Upper lobe of right lung (tissue), 1 donor: ENCODE results near the gene DAPK2. TPM values are rescaled to one million over a fixed set of nuclear protein-coding genes. Genes with fewer than 3 reads are reported as not detected.

ENCODE experiments used
- ATAC-seq: fragments of 200-7000 bp; cut with Tn5 transposase; one replicate; pipeline ENCODE4 v1.9.1; 2020; ENCODE audit warnings: mild to moderate bottlenecking, moderate library complexity
- DNase-seq: peaks from one replicate; pipeline ENCODE4 v3.0.0-alpha.2; 2020
- H3K27ac ChIP-seq: fragments of 200-600 bp; one replicate; pipeline ENCODE4 v1.8.0; 2022
- H3K27me3 ChIP-seq: fragments of 200-600 bp; one replicate; pipeline ENCODE4 v1.8.0; 2022; ENCODE audit warnings: mild to moderate bottlenecking
- H3K36me3 ChIP-seq: fragments of 200-600 bp; one replicate; pipeline ENCODE4 v1.8.0; 2022
- H3K4me1 ChIP-seq: fragments of 200-600 bp; one replicate; pipeline ENCODE4 v1.8.0; 2022
- H3K4me3 ChIP-seq: fragments of 200-600 bp; one replicate; pipeline ENCODE4 v1.8.0; 2022; ENCODE audit warnings: mild to moderate bottlenecking
- H3K9me3 ChIP-seq: fragments of 200-600 bp; one replicate; pipeline ENCODE4 v1.8.0; 2022
- CTCF ChIP-seq: fragments of 200-600 bp; IDR thresholded peaks from one replicate; pipeline ENCODE4 v1.8.0; 2022; ENCODE audit warnings: antibody characterized with exemption
- intact Hi-C: fragments of 100-400 bp; cut with DNase I; formaldehyde crosslinking; loops from one replicate; pipeline ENCODE4 v1.11.0; 2022
- total RNA-seq: library from RNA; stranded (reverse); fragmentation: NEBNext Ultra II Directional; extraction: Animal tissue kit (Norgen Biotek cat#: 25700); gene quantifications from one replicate; pipeline ENCODE4 v1.2.1, GENCODE V29; 2021
- donor health status: DM: no; HTN: yes; CAD: no; lungs with severe emphysema.

Gene DAPK2
- total RNA-seq, 1 donor from 2014 or later, result 73.3 TPM

DNA sequence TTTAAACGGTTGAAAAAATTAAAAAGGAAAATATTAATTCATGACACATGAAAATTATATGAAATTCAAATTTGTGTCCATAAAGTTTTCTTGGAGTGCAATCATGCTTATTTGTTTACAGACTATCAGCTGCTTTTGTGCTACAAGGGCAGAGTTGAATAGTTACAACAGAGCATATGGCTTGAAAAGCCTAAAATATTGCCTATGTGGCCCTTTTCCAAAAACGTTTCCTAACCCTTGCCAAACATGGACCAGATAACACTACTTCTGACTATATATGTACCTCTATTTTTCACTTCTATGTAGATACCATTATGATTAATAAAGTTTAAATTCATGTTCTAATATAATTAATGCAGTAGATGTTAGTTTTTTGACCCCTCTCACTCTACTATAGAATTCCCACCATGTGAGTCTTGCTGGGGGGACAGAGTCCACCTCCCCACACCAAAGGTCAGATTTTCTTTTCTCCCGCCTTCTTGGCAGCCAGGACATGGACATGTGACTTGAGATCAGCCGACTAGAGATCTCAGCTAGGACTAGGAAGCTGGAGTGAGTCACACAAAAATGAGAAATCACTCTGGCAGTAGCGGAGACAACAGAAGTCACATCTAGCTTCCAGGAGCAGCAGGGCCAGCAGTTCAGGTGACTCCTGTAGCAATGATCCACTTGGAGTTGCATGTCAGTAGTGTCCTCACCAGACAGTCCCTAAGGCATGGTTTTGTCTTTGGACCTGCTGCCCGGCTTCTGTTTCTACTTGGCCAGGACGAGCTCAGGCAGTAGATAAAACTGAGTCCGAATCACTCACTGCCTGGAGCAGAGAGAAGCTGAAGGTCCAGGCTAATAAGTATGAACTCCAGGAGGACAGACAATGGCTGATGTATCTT, 24.9 kb upstream of the DAPK2 start:
- intact Hi-C loops, result no loop called here
- Histone ChIP-seq H3K9me3 (no peaks in the 10 kb centered on the region), H3K27me3 (no peaks in the 10 kb centered on the region), H3K27ac (peak overlapping the region; percentile 72), H3K36me3 (peaks cover 8% of the 10 kb centered on the region), H3K4me3 (no peak overlapping the region), H3K4me1 (peaks cover 26% of the 10 kb centered on the region)
- no peak for DNase-seq
- ATAC-seq, result peak; percentile 78
- TF ChIP-seq CTCF, result no peak

GRCh38 chr15:64070106-64070505, 23.8 kb upstream of the DAPK2 start:
- no peak overlapping the region for H3K4me3 ChIP-seq
- no peak for DNase-seq
- ATAC-seq, result no peak
- peak overlapping the region; percentile 52 for H3K27ac ChIP-seq
- no peak for TF ChIP-seq CTCF
- intact Hi-C loops, result no loop called here
- no peaks in the 10 kb centered on the region for H3K27me3 ChIP-seq
- H3K4me1 ChIP-seq, result peaks cover 26% of the 10 kb centered on the region
- peaks cover 5% of the 10 kb centered on the region for H3K36me3 ChIP-seq
- H3K9me3 ChIP-seq, result no peaks in the 10 kb centered on the region

DNA sequence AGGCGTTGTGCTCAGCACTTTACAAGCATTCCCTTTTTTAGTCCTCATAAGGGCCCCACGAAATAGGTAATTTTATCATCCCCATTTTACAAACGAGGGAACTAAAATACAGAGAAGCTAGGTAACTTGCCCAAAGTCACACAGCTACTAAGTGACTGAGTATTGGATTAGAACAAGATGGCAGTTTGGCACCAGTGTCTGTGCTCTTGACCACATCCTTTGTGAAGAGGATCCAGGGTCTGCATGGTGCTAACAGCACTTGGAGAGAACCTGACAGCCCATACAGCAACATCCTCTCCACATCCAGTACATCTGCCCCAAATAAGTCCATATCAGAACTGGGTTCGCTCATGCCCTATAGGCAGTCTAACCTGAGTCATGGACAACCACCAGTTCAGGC, 21.8 kb upstream of the DAPK2 start:
- DNase-seq (no peak), ATAC-seq (no peak)
- H3K9me3 ChIP-seq, result no peaks in the 10 kb centered on the region
- peaks cover 26% of the 10 kb centered on the region for H3K4me1 ChIP-seq
- no peak for TF ChIP-seq CTCF
- intact Hi-C loops, result loop anchor here (5.0 kb wide), 1 partner anchor 316 kb away; no protein-coding TSS in a partner anchor
- no peak overlapping the region for H3K27ac ChIP-seq
- no peaks in the 10 kb centered on the region for H3K36me3 ChIP-seq
- H3K4me3 ChIP-seq, result no peak overlapping the region
- no peaks in the 10 kb centered on the region for H3K27me3 ChIP-seq

DNA sequence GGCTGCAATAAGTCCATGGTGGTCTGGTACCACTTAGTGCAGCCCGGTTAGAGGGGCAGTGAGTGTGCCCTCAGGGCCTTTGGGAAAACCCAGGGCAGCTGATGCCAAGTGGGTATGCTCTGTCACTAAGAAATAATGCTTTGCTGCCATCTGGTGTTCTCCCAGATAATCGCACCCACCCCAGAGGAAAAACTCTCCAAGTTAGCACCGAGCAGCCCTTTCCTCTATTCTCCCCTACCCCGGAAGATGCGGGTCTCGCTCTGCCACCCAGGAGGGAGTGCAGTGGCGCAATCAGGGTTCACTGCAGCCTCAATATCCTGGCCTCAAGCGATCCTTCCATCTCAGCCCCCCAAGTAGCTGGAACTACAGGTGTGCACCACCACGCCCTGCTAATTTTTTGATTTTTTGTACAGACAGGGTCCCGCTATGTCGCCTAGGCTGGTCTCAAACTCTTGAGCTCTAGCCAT, 21.3 kb upstream of the DAPK2 start:
- Histone ChIP-seq H3K27me3 (no peaks in the 10 kb centered on the region), H3K4me1 (peaks cover 26% of the 10 kb centered on the region), H3K9me3 (no peaks in the 10 kb centered on the region), H3K27ac (no peak overlapping the region), H3K36me3 (no peaks in the 10 kb centered on the region), H3K4me3 (no peak overlapping the region)
- no peak for DNase-seq
- peak; percentile 84 for TF ChIP-seq CTCF
- intact Hi-C loops, result loop anchor here (5.0 kb wide), 1 partner anchor 315 kb away; no protein-coding TSS in a partner anchor
- ATAC-seq, result peak; percentile 91

- H3K4me3 ChIP-seq, result no peak overlapping the region
- H3K27ac ChIP-seq, result no peak overlapping the region
- intact Hi-C loops, result loop anchor here (5.0 kb wide), 1 partner anchor 314 kb away; no protein-coding TSS in a partner anchor
- TF ChIP-seq CTCF, result no peak
- DNase-seq (no peak), ATAC-seq (no peak)
- H3K27me3 ChIP-seq, result no peaks in the 10 kb centered on the region
- H3K36me3 ChIP-seq, result no peaks in the 10 kb centered on the region
- H3K9me3 ChIP-seq, result no peaks in the 10 kb centered on the region
- peaks cover 20% of the 10 kb centered on the region for H3K4me1 ChIP-seq
These were observed 20.2 kb upstream of the DAPK2 start for GRCh38 chr15:64066451-64066850.
